ENCODE measurements around the gene TRAPPC5.

DNA sequence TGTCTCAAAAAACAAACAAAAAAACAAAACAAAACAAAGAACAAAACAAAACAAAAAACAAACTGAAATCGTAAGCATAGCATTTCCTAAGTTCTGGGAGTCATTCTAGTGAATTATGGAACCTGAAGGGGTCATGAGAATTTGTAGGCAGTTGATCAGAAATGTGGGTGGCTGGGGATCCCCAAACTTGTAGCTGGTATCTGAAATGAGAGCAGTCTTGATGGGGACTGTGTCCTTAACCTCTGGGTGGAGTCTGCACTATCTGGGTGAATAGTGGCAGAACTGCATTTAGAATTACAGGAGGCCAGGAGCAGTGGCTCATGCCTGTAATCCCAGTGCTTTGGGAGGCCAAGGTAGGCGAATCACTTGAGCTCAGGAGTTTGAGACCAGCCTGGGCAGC, 45.2 kb downstream of the TRAPPC5 start:
- TF ChIP-seq, protein P1, sequence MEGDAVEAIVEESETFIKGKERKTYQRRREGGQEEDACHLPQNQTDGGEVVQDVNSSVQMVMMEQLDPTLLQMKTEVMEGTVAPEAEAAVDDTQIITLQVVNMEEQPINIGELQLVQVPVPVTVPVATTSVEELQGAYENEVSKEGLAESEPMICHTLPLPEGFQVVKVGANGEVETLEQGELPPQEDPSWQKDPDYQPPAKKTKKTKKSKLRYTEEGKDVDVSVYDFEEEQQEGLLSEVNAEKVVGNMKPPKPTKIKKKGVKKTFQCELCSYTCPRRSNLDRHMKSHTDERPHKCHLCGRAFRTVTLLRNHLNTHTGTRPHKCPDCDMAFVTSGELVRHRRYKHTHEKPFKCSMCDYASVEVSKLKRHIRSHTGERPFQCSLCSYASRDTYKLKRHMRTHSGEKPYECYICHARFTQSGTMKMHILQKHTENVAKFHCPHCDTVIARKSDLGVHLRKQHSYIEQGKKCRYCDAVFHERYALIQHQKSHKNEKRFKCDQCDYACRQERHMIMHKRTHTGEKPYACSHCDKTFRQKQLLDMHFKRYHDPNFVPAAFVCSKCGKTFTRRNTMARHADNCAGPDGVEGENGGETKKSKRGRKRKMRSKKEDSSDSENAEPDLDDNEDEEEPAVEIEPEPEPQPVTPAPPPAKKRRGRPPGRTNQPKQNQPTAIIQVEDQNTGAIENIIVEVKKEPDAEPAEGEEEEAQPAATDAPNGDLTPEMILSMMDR (IDR thresholded peaks at IDR 0.05): no peak
- TF ChIP-seq NFE2L1 (CRISPR knock-in tag; IDR thresholded peaks at IDR 0.05): no peak
- TF ChIP-seq JAZF1 (CRISPR knock-in tag; IDR thresholded peaks at IDR 0.05): no peak
- no peak for TF ChIP-seq USF2 (CRISPR knock-in tag; IDR thresholded peaks at IDR 0.05)
- TF ChIP-seq MLX (CRISPR knock-in tag; IDR thresholded peaks at IDR 0.05): no peak
- TF ChIP-seq TEAD4 (CRISPR knock-in tag; IDR thresholded peaks at IDR 0.05): no peak
- TF ChIP-seq HMGA2 (CRISPR knock-in tag; IDR thresholded peaks at IDR 0.05): no peak
- no peak for TF ChIP-seq ZNF138 (CRISPR knock-in tag; conservative IDR thresholded peaks at IDR 0.05)
- no peak for TF ChIP-seq MAX (CRISPR knock-in tag; IDR thresholded peaks at IDR 0.05)
- no peak for TF ChIP-seq EMX1 (CRISPR knock-in tag; IDR thresholded peaks at IDR 0.05)
- TF ChIP-seq SP1 (CRISPR knock-in tag; conservative IDR thresholded peaks at IDR 0.05): no peak
- no peak for TF ChIP-seq NR3C1 (CRISPR knock-in tag; conservative IDR thresholded peaks at IDR 0.05; ENCODE audit: low read depth)
- no peak for TF ChIP-seq FOXP1 (CRISPR knock-in tag; IDR thresholded peaks at IDR 0.05; ENCODE audit: borderline replicate concordance)
